ENCODE results near the gene STUB1.
A peak's percentile ranks its signal among the peaks of the same experiment; 100 is the strongest.
"Not testable (repeated sequence)": the region's sequence is repeated elsewhere in the genome, so short reads cannot be mapped to it uniquely, and the experiment has no call there.

STUB1 gene

GRCh38 chr16:712740-713250 is 32.6 kb downstream of the STUB1 start:
- not testable (repeated sequence) for DNase-seq

- DNase-seq: no peak
Observed at GRCh38 chr16:714079-714478, 33.9 kb downstream of the STUB1 start.

GRCh38 chr16:714558-715476 is 34.6 kb downstream of the STUB1 start, which contains the start of gene METRN:
METRN (plus strand) TSS chr16:715118; CDS start chr16:715290, 172 bp downstream.
- peak; percentile 77 to 87 (median 84) for DNase-seq

- DNase-seq: no peak
Observed at GRCh38 chr16:715477-716199, 35.4 kb downstream of the STUB1 start.

- no peak for DNase-seq
Observed at GRCh38 chr16:716200-716568, 36.0 kb downstream of the STUB1 start.

GRCh38 chr16:716768-717325 is 36.6 kb downstream of the STUB1 start:
- DNase-seq: no peak

GRCh38 chr16:717450-718245 is 37.4 kb downstream of the STUB1 start:
- no peak for DNase-seq

- DNase-seq: no peak
Observed at GRCh38 chr16:718389-718788, 38.2 kb downstream of the STUB1 start.

GRCh38 chr16:718922-719321 is 38.7 kb downstream of the STUB1 start:
- no peak for DNase-seq

- DNase-seq: no peak
Observed at GRCh38 chr16:719815-720446, 39.7 kb downstream of the STUB1 start.

- peak in 1 of 5 experiments; percentile 53 for DNase-seq
Observed at GRCh38 chr16:720447-720989, 40.3 kb downstream of the STUB1 start.

GRCh38 chr16:720990-721764 is 41.0 kb downstream of the STUB1 start, which contains the start of gene ANTKMT:
ANTKMT (plus strand) TSS chr16:721146; CDS start chr16:721275, 129 bp downstream.
- peak; percentile 36 to 88 (median 60) for DNase-seq

GRCh38 chr16:721765-722540 is 41.7 kb downstream of the STUB1 start:
- no peak for DNase-seq

GRCh38 chr16:722835-723633 is 42.8 kb downstream of the STUB1 start:
- no peak for DNase-seq

GRCh38 chr16:723695-724094 is 43.5 kb downstream of the STUB1 start:
- DNase-seq: no peak

GRCh38 chr16:724188-725040 is 44.2 kb downstream of the STUB1 start:
- DNase-seq: no peak

GRCh38 chr16:725041-725376 is 44.8 kb downstream of the STUB1 start:
- no peak for DNase-seq
